Ureter (tissue), 1 donor: Measurements from ENCODE around the gene SMC2. TPM values are rescaled to one million over a fixed set of nuclear protein-coding genes. Genes with fewer than 3 reads are reported as not detected.

Experiments
- DNase-seq: peaks from one replicate; pipeline ENCODE4 v3.0.0-alpha.2; 2020; ENCODE audit warnings: low spot score
- total RNA-seq: library from RNA; stranded (reverse); gene quantifications from one replicate; pipeline ENCODE4 v1.2.4, GENCODE V29; 2023
- donor health status: DM: yes; HTN: yes; CAD: no.

Gene SMC2
- total RNA-seq: 7.2 TPM

DNA sequence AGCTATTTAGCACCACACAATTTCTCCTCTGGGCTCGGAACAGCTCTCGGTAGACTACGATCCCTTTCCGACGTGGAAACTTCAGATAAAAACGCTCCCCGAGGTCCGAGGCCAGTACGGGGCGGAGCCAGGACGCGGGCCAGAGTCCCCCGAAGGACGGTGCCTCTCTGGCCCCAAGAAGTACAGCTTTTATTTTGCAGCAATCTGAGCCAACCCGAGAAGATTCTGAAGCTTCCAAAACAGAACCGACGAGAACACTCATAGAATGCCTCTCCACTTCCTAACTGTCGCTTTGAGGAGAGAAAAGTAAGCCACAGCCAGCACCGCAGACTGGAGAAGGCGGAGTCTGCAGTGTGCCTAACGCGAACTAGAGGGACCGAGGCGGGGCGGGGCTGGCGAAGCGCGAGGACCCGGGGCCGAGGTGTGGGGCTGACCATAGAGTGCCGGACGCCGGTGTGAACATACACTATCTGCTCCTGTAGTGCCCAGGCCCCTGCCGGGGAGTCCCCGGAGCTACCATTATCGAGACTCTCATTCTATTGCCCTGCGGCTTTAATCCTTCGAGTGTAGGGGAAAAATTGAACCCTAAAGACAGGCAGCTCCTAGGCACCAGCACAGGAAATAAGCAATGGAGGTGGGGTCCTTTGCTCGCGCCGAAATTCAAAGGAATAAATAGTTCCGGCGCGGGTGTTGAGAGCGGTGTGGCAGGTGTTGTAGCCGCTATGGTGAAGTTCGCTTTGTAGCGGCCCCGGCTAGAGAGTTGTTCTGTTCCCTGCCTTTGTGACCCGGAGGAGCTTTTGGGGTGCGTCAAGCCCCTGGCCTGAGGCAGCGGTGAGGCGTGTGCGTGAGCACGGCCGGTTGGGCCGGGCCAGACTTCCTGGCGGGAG lies at the start of gene SMC2:
Gene SMC2, plus strand, starts transcription at position 663 of the 887 bp plus-strand sequence. CDS start 1,076 bp downstream, outside the sequence.
- DNase-seq: peak; percentile 90

DNA sequence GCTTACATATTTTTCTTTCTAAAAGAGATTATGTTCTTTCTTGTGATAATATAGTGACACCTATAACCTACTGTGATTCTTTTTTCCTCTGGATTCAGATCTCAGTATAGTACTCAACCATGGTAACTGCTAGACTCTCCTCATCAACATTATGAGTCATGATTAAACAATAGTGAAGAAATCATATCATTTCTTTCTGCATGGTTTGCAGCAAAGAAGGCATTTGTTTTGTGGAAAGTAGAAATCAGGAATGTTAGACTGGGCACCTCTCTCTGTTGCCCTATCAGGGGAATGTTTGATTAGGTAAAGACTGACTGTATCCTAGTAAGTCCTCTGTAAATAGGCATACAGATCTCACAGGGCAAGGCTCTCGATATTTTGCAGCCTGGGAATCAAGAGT lies 25.6 kb upstream of the SMC2 start:
- DNase-seq: no peak

DNA sequence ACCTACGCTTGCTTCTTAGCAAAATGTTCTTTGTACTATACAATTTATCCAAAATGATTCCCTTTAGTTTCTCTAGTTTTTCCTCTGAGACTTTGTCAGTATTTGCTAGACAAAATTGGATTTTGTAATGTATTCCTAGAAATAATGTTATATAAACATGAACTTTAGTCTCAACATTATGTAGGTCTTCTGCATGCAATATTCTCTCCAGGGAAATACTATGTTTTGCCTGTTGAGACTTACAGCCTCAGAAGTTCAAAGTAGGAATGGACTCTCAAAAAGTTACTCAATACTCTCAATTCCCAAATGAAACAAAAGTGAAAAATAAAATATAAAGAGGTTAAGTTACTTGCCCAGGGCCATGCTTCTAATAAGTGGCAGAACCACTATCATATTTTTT lies 24.8 kb upstream of the SMC2 start:
- no peak for DNase-seq

DNA sequence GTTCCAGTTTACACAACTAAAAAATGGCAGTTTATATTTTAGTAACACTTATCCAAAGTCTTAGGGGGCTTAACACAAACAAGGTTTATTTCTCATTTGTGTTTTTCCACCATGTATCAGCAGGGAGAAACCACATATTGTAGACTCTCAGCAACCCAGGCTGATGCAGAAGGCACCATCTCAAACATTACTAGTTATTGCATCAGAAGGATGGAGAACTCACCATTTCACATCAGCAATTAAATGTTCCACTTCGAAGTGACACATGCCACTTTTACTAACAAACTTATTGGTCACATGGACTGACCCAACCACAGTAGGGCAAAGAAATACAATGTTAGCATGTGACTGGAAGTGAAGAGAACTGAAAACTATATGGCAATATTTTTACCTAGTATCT lies 22.5 kb upstream of the SMC2 start:
- no peak for DNase-seq

DNA sequence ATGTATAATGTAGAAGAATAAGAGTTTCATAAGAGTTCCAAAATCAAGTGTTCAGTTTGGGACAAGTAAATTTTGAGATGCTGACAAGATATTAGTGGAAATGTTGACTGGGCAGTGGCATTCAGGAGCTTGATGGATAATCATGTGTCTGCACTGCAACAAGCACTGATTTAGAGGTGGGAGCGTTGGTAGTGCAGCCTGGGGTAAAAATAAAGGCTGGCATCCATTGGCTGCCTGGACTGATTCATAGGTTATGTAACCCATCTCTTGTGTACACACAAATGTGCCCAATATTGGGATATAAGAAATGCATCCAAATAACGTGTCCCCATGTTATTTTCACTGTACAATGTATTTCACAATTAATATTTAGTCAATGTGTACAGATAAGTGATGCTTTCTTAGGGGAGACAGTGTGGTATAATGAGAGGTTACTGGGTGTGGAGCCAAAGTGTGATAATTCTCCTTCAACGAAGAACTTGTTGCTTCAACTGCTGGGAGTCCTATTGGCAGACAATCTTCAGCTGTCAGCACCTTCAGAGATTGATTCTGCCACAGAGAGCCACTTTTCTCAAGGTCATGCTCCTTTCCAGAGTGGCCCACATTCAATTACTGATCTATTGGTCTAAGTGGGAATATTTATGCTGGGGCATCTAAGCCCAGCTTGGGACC lies 20.9 kb upstream of the SMC2 start:
- no peak for DNase-seq

- no peak for DNase-seq
Observed at GRCh38 chr9:104073770-104074133, 20.4 kb upstream of the SMC2 start.

GRCh38 chr9:104074876-104075275 lies 19.2 kb upstream of the SMC2 start:
- DNase-seq: no peak

DNA sequence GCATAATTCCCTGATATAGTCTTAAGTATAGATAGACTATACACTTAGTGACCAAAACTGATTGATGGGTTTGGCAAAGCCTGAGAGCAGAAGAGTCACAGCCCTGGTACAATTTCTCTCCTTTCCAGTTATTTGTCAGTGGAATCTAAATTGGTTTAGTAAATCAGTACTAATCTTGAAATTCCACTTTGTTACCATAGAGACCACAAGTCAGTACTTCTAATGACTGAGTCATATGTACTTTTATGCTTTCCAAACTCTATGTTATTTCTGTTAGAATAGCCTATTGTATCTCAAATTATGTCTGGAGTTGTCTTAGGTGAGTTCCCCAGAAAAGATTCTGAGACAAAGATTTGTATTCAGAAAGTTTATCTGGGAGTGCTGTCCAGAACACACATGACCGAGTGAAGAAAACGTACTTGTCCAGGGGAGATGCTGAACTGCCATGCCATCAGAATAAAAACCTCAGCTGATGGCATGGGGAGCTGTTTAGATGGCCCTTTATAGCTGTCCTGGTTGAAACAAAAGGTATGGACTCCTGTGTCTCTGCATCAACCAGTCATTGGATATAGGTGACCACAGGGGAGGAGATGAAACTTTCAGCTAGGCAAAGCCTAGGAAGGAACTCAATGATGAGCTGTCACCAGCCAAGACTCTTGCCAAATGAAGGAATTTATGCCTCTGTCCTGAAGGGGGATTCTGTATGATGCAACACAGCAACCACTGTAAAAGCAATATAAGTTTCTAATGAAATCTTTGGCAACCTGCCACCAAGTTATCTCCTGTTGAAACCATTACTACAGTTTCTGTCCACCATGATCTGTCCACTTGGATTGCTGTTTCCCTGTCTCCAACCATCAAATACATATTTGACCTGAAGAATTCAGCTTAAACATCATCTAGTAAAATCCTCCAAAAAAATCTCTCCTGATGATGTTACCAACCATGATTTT lies 18.0 kb upstream of the SMC2 start:
- DNase-seq: no peak

DNA sequence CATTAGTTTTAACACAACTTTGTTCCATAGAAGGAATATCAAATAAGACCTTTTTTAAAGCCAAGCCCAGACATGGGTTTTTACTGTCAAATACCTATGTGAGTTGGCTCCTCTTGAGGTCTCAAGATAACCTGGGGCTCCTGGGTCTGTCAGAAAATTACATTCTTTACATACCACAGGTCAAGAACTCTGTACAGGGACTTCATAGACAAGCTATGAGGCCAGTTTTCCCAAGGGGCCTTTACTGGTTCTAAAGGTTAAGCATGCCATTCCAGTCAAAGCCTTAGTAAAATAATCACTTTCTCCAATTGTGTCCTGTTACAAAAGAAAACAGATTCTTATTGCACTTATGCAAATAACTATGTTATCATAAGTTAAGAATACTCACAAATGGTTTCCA lies 15.5 kb upstream of the SMC2 start:
- no peak for DNase-seq

- DNase-seq: no peak
Observed at GRCh38 chr9:104080983-104081382, 13.1 kb upstream of the SMC2 start.

DNA sequence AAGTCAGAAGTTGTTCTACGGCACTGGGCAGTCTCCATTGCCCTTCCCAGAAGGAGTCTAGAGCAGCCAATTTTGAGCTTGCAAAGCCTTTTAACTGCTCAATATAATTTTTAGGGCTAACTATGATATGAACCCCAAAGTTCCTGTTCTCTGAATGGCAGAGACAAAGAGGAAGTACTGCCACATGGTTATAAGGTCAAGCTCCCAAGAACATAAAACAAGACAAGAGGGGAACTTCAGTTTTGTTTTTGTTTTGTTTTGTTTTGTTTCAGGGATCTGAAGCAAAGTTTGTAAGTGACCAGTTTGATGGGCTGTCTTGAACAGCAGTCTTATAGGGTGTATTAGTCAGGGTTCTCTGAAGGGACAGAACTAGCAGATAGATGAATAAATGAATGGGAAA lies 11.9 kb upstream of the SMC2 start:
- DNase-seq: no peak

GRCh38 chr9:104085525-104085924 lies 8.6 kb upstream of the SMC2 start:
- DNase-seq: no peak

DNA sequence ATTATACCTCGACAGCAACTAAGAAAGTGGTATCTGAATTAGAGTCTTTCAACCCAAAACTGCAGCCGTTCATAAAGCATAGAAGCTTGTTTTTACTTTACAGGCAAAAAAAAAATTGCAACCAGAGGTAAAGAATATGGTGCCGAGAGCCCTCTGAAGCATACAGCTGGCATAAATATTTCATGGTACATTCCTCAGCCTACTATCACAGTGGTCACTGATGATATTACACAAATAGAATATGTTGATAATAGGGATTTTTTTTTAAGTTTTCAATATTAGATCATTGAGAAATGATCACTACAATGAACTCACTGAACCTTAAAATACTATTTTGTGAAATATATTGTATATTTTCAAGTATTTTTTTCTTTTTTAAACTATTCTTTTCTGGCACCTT lies 6.2 kb upstream of the SMC2 start:
- DNase-seq: no peak

- no peak for DNase-seq
Observed at GRCh38 chr9:104088416-104088815, 5.7 kb upstream of the SMC2 start.

GRCh38 chr9:104090578-104090977 lies 3.5 kb upstream of the SMC2 start:
- DNase-seq: no peak

- no peak for DNase-seq
Observed at GRCh38 chr9:104091116-104091515, 3.0 kb upstream of the SMC2 start.

DNA sequence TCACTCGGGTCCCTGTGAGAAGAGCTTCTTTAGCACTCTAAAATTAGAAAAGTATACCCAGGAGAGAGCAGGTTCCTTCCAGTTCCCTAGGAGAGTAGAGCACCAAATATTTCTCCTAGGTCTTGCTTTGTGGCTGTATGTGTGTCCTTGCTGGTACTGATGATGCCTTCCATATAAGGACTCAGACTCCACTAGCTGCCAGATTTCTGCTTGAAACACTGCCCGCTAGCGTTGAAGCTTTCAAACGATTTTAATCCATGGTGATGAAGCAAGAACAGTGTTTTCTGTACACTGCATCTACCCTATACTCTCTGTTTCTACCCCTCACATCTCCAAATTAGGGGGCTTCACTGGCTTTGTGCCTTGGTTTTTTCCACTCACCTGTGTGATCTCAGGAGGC lies 2.4 kb upstream of the SMC2 start:
- DNase-seq: no peak

GRCh38 chr9:104092192-104092591 lies 1.9 kb upstream of the SMC2 start:
- no peak for DNase-seq

GRCh38 chr9:104092875-104093600 lies 1.1 kb upstream of the SMC2 start:
- DNase-seq: no peak

GRCh38 chr9:104094534-104095015 lies 466 bp downstream of the SMC2 start:
- no peak for DNase-seq

GRCh38 chr9:104099630-104100029 lies 5.5 kb downstream of the SMC2 start:
- DNase-seq: no peak
